ENCODE results near the gene PGM2L1. TPM values are rescaled to one million over a fixed set of nuclear protein-coding genes. Genes with fewer than 3 reads are reported as not detected.

Gene PGM2L1
- total and polyA plus RNA-seq, 2 of the 13 experiments (the other 11 are each of a cell fraction or from before 2014, with no cell fraction given) = 0.57 to 1.2 TPM

DNA sequence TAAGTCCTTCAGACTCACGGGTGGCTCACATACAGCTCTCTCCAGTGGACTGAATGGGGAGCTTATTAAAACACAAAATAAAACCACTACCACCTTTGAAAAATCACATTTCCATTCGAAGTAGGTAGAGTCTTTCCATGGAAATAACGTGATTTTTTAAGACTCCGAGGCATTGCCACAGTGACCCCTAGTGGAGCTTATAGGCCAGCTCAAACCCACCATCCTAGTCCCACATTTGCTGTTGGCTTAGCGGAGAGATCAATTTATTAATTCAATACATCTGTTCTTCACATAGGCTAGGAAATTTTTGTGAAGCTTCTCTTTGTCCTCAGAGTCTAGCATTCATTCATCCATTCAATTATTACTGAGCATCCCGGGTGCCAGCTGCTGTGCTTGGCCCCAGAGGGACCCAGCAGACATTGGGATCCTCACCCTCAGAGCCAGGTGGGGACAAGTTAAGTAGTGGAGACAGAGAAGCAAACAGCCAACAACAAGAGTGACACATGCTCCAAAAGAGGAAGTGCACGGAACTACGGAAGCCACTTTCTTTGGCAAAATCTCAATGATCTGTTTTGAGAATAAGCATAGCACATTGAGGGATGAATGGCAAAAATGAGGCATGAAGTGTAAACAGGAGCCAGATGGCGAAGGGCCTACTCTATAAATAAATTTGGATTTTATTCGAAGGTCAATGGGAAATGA, 76.6 kb downstream of the PGM2L1 start (continued):
- TF ChIP-seq, protein P1, sequence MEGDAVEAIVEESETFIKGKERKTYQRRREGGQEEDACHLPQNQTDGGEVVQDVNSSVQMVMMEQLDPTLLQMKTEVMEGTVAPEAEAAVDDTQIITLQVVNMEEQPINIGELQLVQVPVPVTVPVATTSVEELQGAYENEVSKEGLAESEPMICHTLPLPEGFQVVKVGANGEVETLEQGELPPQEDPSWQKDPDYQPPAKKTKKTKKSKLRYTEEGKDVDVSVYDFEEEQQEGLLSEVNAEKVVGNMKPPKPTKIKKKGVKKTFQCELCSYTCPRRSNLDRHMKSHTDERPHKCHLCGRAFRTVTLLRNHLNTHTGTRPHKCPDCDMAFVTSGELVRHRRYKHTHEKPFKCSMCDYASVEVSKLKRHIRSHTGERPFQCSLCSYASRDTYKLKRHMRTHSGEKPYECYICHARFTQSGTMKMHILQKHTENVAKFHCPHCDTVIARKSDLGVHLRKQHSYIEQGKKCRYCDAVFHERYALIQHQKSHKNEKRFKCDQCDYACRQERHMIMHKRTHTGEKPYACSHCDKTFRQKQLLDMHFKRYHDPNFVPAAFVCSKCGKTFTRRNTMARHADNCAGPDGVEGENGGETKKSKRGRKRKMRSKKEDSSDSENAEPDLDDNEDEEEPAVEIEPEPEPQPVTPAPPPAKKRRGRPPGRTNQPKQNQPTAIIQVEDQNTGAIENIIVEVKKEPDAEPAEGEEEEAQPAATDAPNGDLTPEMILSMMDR (CRISPR knock-in tag; IDR thresholded peaks at IDR 0.05) = peak; percentile 64
- TF ChIP-seq, protein P2, sequence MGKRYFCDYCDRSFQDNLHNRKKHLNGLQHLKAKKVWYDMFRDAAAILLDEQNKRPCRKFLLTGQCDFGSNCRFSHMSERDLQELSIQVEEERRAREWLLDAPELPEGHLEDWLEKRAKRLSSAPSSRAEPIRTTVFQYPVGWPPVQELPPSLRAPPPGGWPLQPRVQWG (CRISPR knock-in tag; IDR thresholded peaks at IDR 0.05; ENCODE audit: borderline replicate concordance, low read depth) = no peak
- TF ChIP-seq SMAD1 (CRISPR knock-in tag; IDR thresholded peaks at IDR 0.05; ENCODE audit: borderline replicate concordance, low read depth) (no peak), ZNF644 (CRISPR knock-in tag; IDR thresholded peaks at IDR 0.05; ENCODE audit: low read depth) (peak; percentile 58; the same call in 1 of the 2 replicates), ZNF451 (CRISPR knock-in tag; IDR thresholded peaks at IDR 0.05) (no peak), NFIB (CRISPR knock-in tag; IDR thresholded peaks at IDR 0.05; ENCODE audit: borderline replicate concordance) (no peak), STAG1 (CRISPR knock-in tag; IDR thresholded peaks at IDR 0.05) (peak; percentile 66), FOXJ3 (CRISPR knock-in tag; IDR thresholded peaks at IDR 0.05; ENCODE audit: borderline replicate concordance) (no peak), ZSCAN29 (CRISPR knock-in tag; conservative IDR thresholded peaks at IDR 0.05) (no peak)

DNA sequence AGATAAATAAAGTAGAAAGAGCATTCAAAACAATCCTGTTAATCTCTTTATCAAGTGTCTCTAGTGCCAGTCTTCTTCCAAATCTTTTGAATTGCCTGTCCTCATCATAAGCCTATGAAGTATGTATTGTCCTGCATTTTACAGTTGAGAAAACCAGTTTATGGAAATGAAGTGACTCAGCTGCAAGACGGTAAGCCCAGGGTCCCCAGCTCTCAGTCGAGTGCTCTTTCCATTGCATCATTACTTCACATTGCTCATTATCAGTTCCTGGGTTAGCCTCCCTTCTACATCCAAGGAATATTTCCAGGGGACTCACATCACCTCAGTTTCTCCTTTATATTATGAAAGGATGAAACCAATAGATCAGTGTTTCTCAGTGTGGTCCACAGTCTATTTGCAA, 77.7 kb downstream of the PGM2L1 start:
- peaks cover 0 to 9% of the 10 kb centered on the region in 2 experiments; a peak in 2 of 5 replicates for H3K27me3 ChIP-seq (ENCODE audit: control insufficient read depth in 1 of 2, insufficient read depth in 2 of 2, low read length in 2 of 2)
- ATAC-seq (no peak), FAIRE-seq (no peak), DNase-seq (ENCODE audit: low spot score) (no peak)
- H3K4me2 ChIP-seq (ENCODE audit: low read depth, low read length) = no peak overlapping the region
- no peaks in the 10 kb centered on the region for H3K79me2 ChIP-seq (ENCODE audit: insufficient read depth, low read length)
- H3K9me3 ChIP-seq (ENCODE audit: low read length) = peaks cover 14% of the 10 kb centered on the region
- no peak overlapping the region for H2AFZ ChIP-seq (ENCODE audit: low read length)
- in situ Hi-C loops (cut with HindIII; ENCODE audit: extremely low pct_ligation_motif_present, low pct_unique_long_range_greater_than_20kb) = loop anchor here (10.0 kb wide), 1 partner anchor 56 kb away; no protein-coding TSS in a partner anchor
- no peak overlapping the region for H3K4me3 ChIP-seq (replicated peaks in 1 of 3; ENCODE audit: insufficient read depth in 1 of 3, low read depth in 2 of 3, low read length in 3 of 3)
- no peak overlapping the region for H3K9ac ChIP-seq (ENCODE audit: insufficient read depth, low read depth, low read length)
- H3K27ac ChIP-seq (ENCODE audit: extremely low read length, insufficient read depth, low read length) = no peak overlapping the region
- ChIA-PET POLR2A (no interaction called here), CTCF (ENCODE audit: low intra/inter-chr PET ratio, low total read pairs) (no interaction called here)
- intact Hi-C loops (cut with micrococcal nuclease; ENCODE audit: unreplicated experiment) = loop anchor here (2.0 to 5.0 kb wide), 2 partner anchors 63 to 356 kb away; no protein-coding TSS in a partner anchor
- no peaks in the 10 kb centered on the region for H3K36me3 ChIP-seq (replicated peaks in 1 of 2; ENCODE audit: control insufficient read depth in 1 of 2, insufficient read depth in 2 of 2, low read length in 2 of 2)
- WGBS (ENCODE audit: low lambda C conversion rate) = 0% methylated on average over 2 of the region's 2 CpGs
- H3K4me1 ChIP-seq (ENCODE audit: insufficient read depth, low read length) = no peaks in the 10 kb centered on the region
- BruUV-seq (replicated peaks) = no TSS peak
- no peaks in the 10 kb centered on the region for H4K20me1 ChIP-seq (ENCODE audit: insufficient read depth, low read length)
- TF ChIP-seq ZMYM4 (CRISPR knock-in tag; IDR thresholded peaks at IDR 0.05) (no peak), ARNT (IDR thresholded peaks at IDR 0.05) (no peak), GATAD1 (CRISPR knock-in tag; IDR thresholded peaks at IDR 0.05) (no peak)
- TF ChIP-seq, protein P3, sequence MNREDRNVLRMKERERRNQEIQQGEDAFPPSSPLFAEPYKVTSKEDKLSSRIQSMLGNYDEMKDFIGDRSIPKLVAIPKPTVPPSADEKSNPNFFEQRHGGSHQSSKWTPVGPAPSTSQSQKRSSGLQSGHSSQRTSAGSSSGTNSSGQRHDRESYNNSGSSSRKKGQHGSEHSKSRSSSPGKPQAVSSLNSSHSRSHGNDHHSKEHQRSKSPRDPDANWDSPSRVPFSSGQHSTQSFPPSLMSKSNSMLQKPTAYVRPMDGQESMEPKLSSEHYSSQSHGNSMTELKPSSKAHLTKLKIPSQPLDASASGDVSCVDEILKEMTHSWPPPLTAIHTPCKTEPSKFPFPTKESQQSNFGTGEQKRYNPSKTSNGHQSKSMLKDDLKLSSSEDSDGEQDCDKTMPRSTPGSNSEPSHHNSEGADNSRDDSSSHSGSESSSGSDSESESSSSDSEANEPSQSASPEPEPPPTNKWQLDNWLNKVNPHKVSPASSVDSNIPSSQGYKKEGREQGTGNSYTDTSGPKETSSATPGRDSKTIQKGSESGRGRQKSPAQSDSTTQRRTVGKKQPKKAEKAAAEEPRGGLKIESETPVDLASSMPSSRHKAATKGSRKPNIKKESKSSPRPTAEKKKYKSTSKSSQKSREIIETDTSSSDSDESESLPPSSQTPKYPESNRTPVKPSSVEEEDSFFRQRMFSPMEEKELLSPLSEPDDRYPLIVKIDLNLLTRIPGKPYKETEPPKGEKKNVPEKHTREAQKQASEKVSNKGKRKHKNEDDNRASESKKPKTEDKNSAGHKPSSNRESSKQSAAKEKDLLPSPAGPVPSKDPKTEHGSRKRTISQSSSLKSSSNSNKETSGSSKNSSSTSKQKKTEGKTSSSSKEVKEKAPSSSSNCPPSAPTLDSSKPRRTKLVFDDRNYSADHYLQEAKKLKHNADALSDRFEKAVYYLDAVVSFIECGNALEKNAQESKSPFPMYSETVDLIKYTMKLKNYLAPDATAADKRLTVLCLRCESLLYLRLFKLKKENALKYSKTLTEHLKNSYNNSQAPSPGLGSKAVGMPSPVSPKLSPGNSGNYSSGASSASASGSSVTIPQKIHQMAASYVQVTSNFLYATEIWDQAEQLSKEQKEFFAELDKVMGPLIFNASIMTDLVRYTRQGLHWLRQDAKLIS (CRISPR knock-in tag; IDR thresholded peaks at IDR 0.05) = no peak
- TF ChIP-seq, protein P4, sequence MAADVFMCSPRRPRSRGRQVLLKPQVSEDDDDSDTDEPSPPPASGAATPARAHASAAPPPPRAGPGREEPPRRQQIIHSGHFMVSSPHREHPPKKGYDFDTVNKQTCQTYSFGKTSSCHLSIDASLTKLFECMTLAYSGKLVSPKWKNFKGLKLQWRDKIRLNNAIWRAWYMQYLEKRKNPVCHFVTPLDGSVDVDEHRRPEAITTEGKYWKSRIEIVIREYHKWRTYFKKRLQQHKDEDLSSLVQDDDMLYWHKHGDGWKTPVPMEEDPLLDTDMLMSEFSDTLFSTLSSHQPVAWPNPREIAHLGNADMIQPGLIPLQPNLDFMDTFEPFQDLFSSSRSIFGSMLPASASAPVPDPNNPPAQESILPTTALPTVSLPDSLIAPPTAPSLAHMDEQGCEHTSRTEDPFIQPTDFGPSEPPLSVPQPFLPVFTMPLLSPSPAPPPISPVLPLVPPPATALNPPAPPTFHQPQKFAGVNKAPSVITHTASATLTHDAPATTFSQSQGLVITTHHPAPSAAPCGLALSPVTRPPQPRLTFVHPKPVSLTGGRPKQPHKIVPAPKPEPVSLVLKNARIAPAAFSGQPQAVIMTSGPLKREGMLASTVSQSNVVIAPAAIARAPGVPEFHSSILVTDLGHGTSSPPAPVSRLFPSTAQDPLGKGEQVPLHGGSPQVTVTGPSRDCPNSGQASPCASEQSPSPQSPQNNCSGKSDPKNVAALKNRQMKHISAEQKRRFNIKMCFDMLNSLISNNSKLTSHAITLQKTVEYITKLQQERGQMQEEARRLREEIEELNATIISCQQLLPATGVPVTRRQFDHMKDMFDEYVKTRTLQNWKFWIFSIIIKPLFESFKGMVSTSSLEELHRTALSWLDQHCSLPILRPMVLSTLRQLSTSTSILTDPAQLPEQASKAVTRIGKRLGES (CRISPR knock-in tag; IDR thresholded peaks at IDR 0.05; ENCODE audit: borderline replicate concordance) = no peak
